ENCODE measurements around the gene BCL11A.

Gene BCL11A

DNA sequence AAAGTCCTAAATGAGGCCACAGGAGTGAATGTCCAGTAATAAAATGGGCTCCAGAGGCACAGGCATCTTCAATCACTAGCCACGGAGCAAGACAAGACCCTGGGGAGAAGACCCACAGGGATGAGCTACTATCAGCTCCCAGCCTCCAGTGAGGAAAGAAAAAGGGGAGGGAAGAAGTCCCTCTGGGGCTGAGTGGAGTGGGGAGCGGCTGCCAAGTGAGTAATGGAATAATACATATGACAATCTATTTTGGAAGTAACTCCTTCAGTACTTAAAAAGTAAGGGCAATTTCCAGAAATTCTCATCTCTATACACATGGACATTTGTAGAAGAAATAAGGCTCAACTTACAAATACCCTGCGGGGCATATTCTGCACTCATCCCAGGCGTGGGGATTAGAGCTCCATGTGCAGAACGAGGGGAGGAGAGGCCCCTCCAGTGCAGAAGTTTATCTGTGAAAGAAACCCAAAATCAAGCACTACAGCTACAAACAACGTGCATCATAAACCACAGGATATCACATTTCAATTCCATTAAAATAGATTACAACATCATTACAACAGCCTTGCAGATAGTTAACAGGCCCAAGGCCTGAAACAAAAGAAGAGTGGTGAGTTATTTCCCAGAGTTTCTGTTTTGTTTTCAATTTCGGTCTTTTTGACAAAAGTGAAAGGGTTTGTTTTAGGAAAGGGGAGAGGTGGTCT lies 84.9 kb downstream of the BCL11A start:
- no peaks in the 10 kb centered on the region for H3K9me3 ChIP-seq (ENCODE audit: low read length)

DNA sequence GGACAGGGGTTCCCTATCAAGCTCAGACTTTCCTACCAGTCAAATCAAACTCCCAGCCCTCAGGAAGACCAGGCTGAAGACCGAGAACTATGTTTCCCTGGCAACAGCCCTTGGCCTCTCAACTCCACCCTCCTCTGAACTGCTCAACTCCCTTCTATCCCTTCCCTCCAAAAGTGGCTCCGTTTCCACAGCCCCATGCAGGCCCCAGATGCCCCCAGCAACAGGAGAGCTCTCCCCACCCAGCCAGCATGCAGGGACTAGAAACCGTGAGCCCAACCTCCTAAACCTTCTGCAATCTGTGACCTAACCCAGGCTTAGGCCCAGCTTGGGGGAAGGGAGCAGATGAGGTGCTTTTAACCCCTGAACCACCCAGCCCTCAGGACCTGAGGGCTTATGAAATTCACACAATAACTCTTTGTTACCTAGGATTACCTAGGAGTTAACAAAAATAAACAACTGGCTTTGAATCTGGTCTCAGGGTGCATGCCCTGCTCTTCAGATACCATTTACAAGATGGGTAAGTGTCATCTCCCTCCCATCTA lies 87.2 kb downstream of the BCL11A start:
- Histone ChIP-seq H3K36me3 (ENCODE audit: insufficient read depth, low read length) (peaks cover 3% of the 10 kb centered on the region), H3K4me1 (ENCODE audit: insufficient read depth, low read length) (peaks cover 17% of the 10 kb centered on the region), H3K9ac (ENCODE audit: low read length) (no peak overlapping the region), H3K9me3 (ENCODE audit: low read length) (no peaks in the 10 kb centered on the region), H3K4me3 (ENCODE audit: low read depth in 1 of 2, low read length in 2 of 2) (no peak overlapping the region), H3K27me3 (ENCODE audit: control insufficient read depth in 1 of 2, insufficient read depth in 2 of 2, low read length in 2 of 2) (no peaks in the 10 kb centered on the region), H3K27ac (ENCODE audit: low read depth, low read length) (no peak overlapping the region)

More for the DNA sequence above, 84.9 kb downstream of the BCL11A start:
- Histone ChIP-seq H3K27ac (ENCODE audit: low read depth, low read length) (no peak overlapping the region), H3K4me1 (ENCODE audit: insufficient read depth, low read length) (peaks cover 5% of the 10 kb centered on the region), H3K36me3 (ENCODE audit: insufficient read depth, low read length) (no peaks in the 10 kb centered on the region), H3K4me3 (ENCODE audit: low read depth in 1 of 2, low read length in 2 of 2) (no peak overlapping the region), H3K9ac (ENCODE audit: low read length) (no peak overlapping the region), H3K27me3 (ENCODE audit: control insufficient read depth in 1 of 2, insufficient read depth in 2 of 2, low read length in 2 of 2) (no peaks in the 10 kb centered on the region)

DNA sequence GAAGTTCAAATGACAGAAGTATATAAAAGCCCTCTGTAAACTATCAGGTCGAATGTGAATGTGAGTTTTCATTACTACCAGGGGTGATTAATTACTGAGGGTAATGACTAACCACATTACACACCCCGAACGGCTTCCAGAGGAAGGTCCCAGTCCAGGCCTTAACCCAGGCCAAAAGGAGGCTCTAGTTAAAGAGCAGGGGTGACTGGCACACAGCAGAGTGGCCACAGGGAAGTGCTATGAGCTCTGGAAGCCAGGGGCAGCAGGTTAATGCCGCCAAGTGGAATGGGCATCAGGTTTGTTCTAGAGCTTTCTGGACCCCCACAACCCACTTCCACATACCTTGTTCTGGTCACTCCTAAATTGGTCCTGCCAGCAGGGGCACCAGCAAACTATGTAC lies 87.7 kb downstream of the BCL11A start:
- no peaks in the 10 kb centered on the region for H3K9me3 ChIP-seq (ENCODE audit: low read length)
- H3K4me1 ChIP-seq (ENCODE audit: insufficient read depth, low read length): peaks cover 17% of the 10 kb centered on the region
- H3K4me3 ChIP-seq (ENCODE audit: low read depth in 1 of 2, low read length in 2 of 2): no peak overlapping the region
- no peak overlapping the region for H3K9ac ChIP-seq (ENCODE audit: low read length)
- H3K27me3 ChIP-seq (ENCODE audit: control insufficient read depth in 1 of 2, insufficient read depth in 2 of 2, low read length in 2 of 2): no peaks in the 10 kb centered on the region
- no peak overlapping the region for H3K27ac ChIP-seq (ENCODE audit: low read depth, low read length)
- H3K36me3 ChIP-seq (ENCODE audit: insufficient read depth, low read length): peaks cover 4% of the 10 kb centered on the region

DNA sequence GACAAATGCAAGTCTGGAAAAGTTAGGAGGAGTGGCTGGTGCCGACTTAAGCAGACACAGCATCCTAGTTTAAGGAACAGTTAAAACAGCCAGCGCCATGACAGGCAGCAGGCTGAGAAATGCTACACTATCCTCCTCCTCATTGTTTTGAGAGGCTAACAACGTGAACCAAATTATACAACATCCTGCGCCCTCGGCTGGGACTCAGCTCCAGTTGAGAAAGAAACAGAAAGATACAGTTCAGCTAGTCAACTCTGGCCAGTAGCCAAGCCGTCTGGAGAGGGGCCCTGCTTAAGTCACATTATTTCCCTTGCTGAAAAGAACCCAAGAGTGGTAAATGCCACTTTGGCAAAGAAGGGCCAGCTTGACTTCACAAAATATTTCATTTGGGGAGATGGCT lies 90.2 kb downstream of the BCL11A start:
- Histone ChIP-seq H3K4me1 (ENCODE audit: insufficient read depth, low read length) (peaks cover 17% of the 10 kb centered on the region), H3K36me3 (ENCODE audit: insufficient read depth, low read length) (peaks cover 4% of the 10 kb centered on the region), H3K4me3 (ENCODE audit: low read depth in 1 of 2, low read length in 2 of 2) (no peak overlapping the region), H3K27ac (ENCODE audit: low read depth, low read length) (no peak overlapping the region), H3K9ac (ENCODE audit: low read length) (no peak overlapping the region), H3K27me3 (ENCODE audit: control insufficient read depth in 1 of 2, insufficient read depth in 2 of 2, low read length in 2 of 2) (no peaks in the 10 kb centered on the region), H3K9me3 (ENCODE audit: low read length) (no peaks in the 10 kb centered on the region)

DNA sequence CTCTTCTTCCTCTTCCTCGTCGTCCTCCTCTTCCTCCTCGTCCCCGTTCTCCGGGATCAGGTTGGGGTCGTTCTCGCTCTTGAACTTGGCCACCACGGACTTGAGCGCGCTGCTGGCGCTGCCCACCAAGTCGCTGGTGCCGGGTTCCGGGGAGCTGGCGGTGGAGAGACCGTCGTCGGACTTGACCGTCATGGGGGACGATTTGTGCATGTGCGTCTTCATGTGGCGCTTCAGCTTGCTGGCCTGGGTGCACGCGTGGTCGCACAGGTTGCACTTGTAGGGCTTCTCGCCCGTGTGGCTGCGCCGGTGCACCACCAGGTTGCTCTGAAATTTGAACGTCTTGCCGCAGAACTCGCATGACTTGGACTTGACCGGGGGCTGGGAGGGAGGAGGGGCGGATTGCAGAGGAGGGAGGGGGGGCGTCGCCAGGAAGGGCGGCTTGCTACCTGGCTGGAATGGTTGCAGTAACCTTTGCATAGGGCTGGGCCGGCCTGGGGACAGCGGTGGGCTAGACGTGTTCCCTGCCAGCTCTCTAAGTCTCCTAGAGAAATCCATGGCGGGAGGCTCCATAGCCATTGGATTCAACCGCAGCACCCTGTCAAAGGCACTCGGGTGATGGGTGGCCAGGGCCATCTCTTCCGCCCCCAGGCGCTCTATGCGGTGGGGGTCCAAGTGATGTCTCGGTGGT lies 91.9 kb downstream of the BCL11A start:
- no peak overlapping the region for H3K4me3 ChIP-seq (ENCODE audit: low read depth in 1 of 2, low read length in 2 of 2)
- H3K9me3 ChIP-seq (ENCODE audit: low read length): no peaks in the 10 kb centered on the region

DNA sequence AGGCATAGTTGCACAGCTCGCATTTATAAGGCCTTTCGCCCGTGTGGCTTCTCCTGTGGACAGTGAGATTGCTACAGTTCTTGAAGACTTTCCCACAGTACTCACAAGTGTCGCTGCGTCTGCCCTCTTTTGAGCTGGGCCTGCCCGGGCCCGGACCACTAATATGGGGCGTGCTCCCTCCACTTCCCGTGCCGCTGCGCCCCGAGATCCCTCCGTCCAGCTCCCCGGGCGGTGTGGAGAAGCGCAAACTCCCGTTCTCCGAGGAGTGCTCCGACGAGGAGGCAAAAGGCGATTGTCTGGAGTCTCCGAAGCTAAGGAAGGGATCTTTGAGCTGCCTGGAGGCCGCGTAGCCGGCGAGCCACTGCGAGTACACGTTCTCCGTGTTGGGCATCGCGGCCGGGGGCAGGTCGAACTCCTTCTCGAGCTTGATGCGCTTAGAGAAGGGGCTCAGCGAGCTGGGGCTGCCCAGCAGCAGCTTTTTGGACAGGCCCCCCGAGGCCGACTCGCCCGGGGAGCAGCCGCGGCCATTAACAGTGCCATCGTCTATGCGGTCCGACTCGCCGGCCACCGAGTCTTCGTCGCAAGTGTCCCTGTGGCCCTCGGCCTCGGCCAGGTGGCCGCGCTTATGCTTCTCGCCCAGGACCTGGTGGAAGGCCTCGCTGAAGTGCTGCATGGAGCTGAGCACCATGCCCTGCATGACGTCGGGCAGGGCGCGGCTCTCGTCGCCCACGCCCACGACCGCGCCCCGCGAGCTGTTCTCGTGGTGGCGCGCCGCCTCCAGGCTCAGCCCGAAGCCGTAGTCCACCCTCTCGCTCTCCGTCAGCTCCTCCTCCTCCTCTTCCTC lies 92.7 kb downstream of the BCL11A start:
- H3K27ac ChIP-seq (ENCODE audit: low read depth, low read length): no peak overlapping the region
- no peaks in the 10 kb centered on the region for H3K27me3 ChIP-seq (ENCODE audit: control insufficient read depth in 1 of 2, insufficient read depth in 2 of 2, low read length in 2 of 2)
- H3K36me3 ChIP-seq (ENCODE audit: insufficient read depth, low read length): peaks cover 4% of the 10 kb centered on the region
- no peak overlapping the region for H3K4me3 ChIP-seq (ENCODE audit: low read depth in 1 of 2, low read length in 2 of 2)
- H3K4me1 ChIP-seq (ENCODE audit: insufficient read depth, low read length): peaks cover 17% of the 10 kb centered on the region
- no peaks in the 10 kb centered on the region for H3K9me3 ChIP-seq (ENCODE audit: low read length)
- no peak overlapping the region for H3K9ac ChIP-seq (ENCODE audit: low read length)

More for the DNA sequence above, 91.9 kb downstream of the BCL11A start:
- H3K9ac ChIP-seq (ENCODE audit: low read length): no peak overlapping the region
- no peak overlapping the region for H3K27ac ChIP-seq (ENCODE audit: low read depth, low read length)
- peaks cover 17% of the 10 kb centered on the region for H3K4me1 ChIP-seq (ENCODE audit: insufficient read depth, low read length)
- peaks cover 4% of the 10 kb centered on the region for H3K36me3 ChIP-seq (ENCODE audit: insufficient read depth, low read length)
- H3K27me3 ChIP-seq (ENCODE audit: control insufficient read depth in 1 of 2, insufficient read depth in 2 of 2, low read length in 2 of 2): no peaks in the 10 kb centered on the region

DNA sequence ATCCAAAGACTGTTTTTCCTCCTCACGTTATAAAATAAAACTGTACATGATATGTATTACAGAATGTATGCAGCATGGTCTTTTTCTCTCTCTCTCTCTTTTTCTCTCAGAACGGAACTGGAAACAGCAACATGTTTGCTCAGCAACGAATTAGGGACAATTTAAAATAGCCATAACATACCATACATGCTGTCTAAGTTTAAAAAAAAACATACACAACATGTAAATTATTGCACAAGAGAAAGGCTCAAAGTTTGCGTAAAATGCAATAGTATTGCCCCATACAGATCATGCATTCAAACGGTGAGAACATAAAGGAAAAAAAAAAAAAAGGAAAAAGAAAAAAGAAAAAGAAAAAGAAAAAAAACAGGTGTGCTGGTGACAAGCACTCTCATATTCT lies 93.6 kb downstream of the BCL11A start:
- no peak overlapping the region for H3K9ac ChIP-seq (ENCODE audit: low read length)
- no peaks in the 10 kb centered on the region for H3K27me3 ChIP-seq (ENCODE audit: control insufficient read depth in 1 of 2, insufficient read depth in 2 of 2, low read length in 2 of 2)
- peaks cover 4% of the 10 kb centered on the region for H3K36me3 ChIP-seq (ENCODE audit: insufficient read depth, low read length)
- H3K4me3 ChIP-seq (ENCODE audit: low read depth in 1 of 2, low read length in 2 of 2): no peak overlapping the region
- H3K27ac ChIP-seq (ENCODE audit: low read depth, low read length): no peak overlapping the region
- H3K4me1 ChIP-seq (ENCODE audit: insufficient read depth, low read length): peaks cover 17% of the 10 kb centered on the region
- no peaks in the 10 kb centered on the region for H3K9me3 ChIP-seq (ENCODE audit: low read length)

DNA sequence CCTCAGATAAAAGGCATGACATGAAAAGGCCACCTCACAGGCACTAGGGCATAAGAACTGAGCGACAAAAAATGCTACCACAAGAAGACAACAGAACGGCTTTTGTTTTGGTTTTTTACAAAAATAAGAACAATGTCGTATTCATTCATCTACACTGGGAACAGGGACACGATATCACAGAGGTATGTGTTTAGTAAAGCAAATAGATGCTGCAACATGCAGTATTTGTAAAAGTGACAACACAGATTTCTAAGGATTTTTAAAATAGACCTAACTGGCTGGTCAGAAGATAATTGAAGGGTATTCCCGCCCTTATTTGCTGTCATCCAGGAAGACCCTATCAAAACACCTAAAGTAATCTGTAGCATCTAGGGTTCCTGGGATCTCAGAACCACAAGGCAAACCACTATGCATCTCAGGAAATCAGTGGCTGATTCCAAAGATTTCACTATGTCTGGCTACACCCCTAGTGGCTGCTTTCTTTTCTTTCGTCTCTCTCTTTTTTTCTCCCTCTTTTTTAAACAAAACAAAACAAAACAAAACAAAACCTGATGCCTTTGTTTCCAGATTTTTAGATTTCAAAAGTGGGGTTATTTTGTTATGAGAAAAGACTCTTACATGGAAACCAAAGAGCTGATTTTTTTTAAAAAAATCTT lies 97.2 kb downstream of the BCL11A start:
- H3K4me1 ChIP-seq (ENCODE audit: insufficient read depth, low read length): no peaks in the 10 kb centered on the region
- no peaks in the 10 kb centered on the region for H3K9me3 ChIP-seq (ENCODE audit: low read length)
- peaks cover 2% of the 10 kb centered on the region for H3K36me3 ChIP-seq (ENCODE audit: insufficient read depth, low read length)
- no peaks in the 10 kb centered on the region for H3K27me3 ChIP-seq (ENCODE audit: control insufficient read depth in 1 of 2, insufficient read depth in 2 of 2, low read length in 2 of 2)
- H3K4me3 ChIP-seq (ENCODE audit: low read depth in 1 of 2, low read length in 2 of 2): no peak overlapping the region
- no peak overlapping the region for H3K27ac ChIP-seq (ENCODE audit: low read depth, low read length)
- no peak overlapping the region for H3K9ac ChIP-seq (ENCODE audit: low read length)

DNA sequence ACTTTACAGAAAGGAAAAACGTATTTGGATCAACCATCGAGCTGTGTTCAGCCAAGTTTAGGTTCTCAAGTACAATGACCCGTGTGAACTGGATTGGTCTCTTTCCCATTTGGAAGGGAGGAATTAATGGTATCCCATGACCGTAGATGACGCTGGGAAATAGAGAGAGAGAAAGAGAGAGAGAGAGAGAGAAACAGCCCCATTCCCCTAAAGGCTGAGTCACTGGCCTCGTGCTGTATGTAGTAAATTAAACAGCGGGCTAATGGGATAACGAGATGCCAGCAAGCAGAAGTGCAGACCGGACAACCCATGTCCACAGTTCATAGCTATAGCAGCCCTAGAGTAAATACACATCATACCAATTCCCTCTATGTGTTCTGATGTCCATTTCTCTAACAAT lies 99.6 kb downstream of the BCL11A start:
- Histone ChIP-seq H3K27ac (ENCODE audit: low read depth, low read length) (no peak overlapping the region), H3K27me3 (ENCODE audit: control insufficient read depth in 1 of 2, insufficient read depth in 2 of 2, low read length in 2 of 2) (no peaks in the 10 kb centered on the region), H3K36me3 (ENCODE audit: insufficient read depth, low read length) (no peaks in the 10 kb centered on the region), H3K4me1 (ENCODE audit: insufficient read depth, low read length) (no peaks in the 10 kb centered on the region), H3K4me3 (ENCODE audit: low read depth in 1 of 2, low read length in 2 of 2) (no peak overlapping the region), H3K9ac (ENCODE audit: low read length) (no peak overlapping the region), H3K9me3 (ENCODE audit: low read length) (no peaks in the 10 kb centered on the region)

DNA sequence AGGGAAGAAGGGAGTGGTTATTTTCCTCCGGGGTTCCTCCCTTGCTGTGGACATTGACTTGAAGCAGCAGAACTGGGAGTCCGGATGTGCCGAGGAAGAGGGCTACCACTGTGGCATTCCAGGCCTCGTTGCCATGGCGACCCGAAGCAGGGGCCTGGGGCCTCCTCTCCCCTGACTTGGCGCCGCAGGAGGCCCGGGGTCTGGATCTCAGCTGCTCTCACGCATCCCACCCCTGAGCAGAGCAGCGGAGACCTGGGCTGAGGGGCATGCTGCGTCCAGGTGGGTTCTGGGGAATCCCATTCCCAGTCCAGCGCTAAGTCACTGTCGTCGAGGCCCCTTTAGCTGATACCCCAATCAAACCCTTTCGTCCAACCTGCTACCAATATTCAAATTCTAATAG lies 100.2 kb downstream of the BCL11A start:
- Histone ChIP-seq H3K4me3 (ENCODE audit: low read depth in 1 of 2, low read length in 2 of 2) (no peak overlapping the region), H3K4me1 (ENCODE audit: insufficient read depth, low read length) (no peaks in the 10 kb centered on the region), H3K36me3 (ENCODE audit: insufficient read depth, low read length) (no peaks in the 10 kb centered on the region), H3K9me3 (ENCODE audit: low read length) (no peaks in the 10 kb centered on the region), H3K9ac (ENCODE audit: low read length) (no peak overlapping the region), H3K27ac (ENCODE audit: low read depth, low read length) (no peak overlapping the region), H3K27me3 (ENCODE audit: control insufficient read depth in 1 of 2, insufficient read depth in 2 of 2, low read length in 2 of 2) (no peaks in the 10 kb centered on the region)

DNA sequence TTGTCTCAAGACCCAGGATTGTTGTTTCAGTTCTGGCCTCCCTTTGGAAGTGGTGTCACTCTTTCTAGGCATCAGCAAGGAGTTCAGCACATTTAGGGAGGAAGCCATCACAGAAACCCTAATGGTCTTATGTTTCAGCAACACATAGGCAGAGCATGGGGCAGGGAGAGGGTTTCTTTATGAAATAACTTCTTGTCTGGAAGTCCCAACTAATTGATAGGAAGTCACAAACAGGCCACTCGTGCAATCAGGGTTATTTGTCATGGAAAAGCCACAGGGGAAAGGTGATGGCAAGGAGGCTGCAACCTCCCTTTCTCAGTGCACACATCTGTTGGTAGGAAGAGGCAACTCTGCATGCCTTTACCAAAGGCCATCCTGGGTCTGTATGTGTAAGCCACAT lies 103.0 kb downstream of the BCL11A start:
- H3K27ac ChIP-seq (ENCODE audit: low read depth, low read length): no peak overlapping the region
- no peak overlapping the region for H3K9ac ChIP-seq (ENCODE audit: low read length)
- H3K4me1 ChIP-seq (ENCODE audit: insufficient read depth, low read length): no peaks in the 10 kb centered on the region
- no peaks in the 10 kb centered on the region for H3K27me3 ChIP-seq (ENCODE audit: control insufficient read depth in 1 of 2, insufficient read depth in 2 of 2, low read length in 2 of 2)
- H3K9me3 ChIP-seq (ENCODE audit: low read length): no peaks in the 10 kb centered on the region
- H3K36me3 ChIP-seq (ENCODE audit: insufficient read depth, low read length): no peaks in the 10 kb centered on the region
- no peak overlapping the region for H3K4me3 ChIP-seq (ENCODE audit: low read depth in 1 of 2, low read length in 2 of 2)

Measured in muscle layer of colon (tissue), 2 donors.